K562 (cell line): Measurements from ENCODE around the gene N4BP3.

ENCODE experiments used
- CHD4 ChIP-seq: fragments of 200-600 bp; sonication (generic); IDR thresholded peaks from 3 replicates; pipeline ENCODE4 v1.6.1; 2012; ENCODE audit warnings: low read depth, mild to moderate bottlenecking, mixed read lengths, low read length, inconsistent platforms; ENCODE audit not compliant: insufficient read depth, insufficient replicate concordance, poor library complexity, severe bottlenecking
- SMAD4 ChIP-seq: fragments of 250-450 bp; sonication (Bioruptor Pico); conservative IDR thresholded peaks from 2 replicates; pipeline ENCODE4 v1.8.0; 2021; ENCODE audit warnings: inconsistent platforms, mild to moderate bottlenecking, moderate library complexity
- SP2 ChIP-seq: IDR thresholded peaks from 2 replicates; pipeline ENCODE4 v1.6.1; 2011; ENCODE audit warnings: mild to moderate bottlenecking, low read depth, low read length, moderate library complexity; ENCODE audit not compliant: poor library complexity, severe bottlenecking; ENCODE audit errors: extremely low read depth
- TF ChIP-seq, protein P1 (sequence below), 3 experiments: IDR thresholded peaks in 2 of 3; conservative IDR thresholded peaks in 1 of 3; 2 replicates each; pipeline ENCODE4 v1.5.1; 2011 to 2012; ENCODE audit warnings: low read length in 3 of 3, mild to moderate bottlenecking in 3 of 3, control low read depth in 2 of 3, improper control_type of control experiment in 1 of 3, inconsistent platforms in 1 of 3, low read depth in 1 of 3, mixed read lengths in 1 of 3, moderate library complexity in 1 of 3; ENCODE audit not compliant: insufficient read depth in 2 of 3
- TF ChIP-seq, protein P2 (sequence below): fragments of 450-650 bp; IDR thresholded peaks from 2 replicates; pipeline ENCODE4 v1.6.1; 2016; ENCODE audit warnings: low read depth

DNA sequence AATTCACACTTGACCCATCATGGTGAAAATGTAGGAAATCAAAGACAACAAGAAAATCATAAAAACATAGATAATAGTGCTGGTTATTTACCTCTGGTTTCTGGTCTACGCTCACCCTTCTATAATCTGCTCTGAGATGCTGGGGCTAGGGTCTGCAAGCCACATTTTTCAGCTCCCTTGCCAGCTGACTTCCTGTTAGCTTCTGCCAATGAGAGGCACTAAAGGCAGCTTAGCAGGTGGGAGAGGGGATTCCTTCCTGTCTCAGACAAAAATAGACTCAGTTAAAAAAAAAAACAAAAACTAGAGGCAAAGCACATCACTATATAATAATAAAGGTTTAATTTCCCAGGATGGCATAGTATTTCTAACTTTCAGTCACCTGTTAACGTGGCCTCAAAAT is 20.2 kb upstream of the N4BP3 start:
- TF ChIP-seq, protein P1, sequence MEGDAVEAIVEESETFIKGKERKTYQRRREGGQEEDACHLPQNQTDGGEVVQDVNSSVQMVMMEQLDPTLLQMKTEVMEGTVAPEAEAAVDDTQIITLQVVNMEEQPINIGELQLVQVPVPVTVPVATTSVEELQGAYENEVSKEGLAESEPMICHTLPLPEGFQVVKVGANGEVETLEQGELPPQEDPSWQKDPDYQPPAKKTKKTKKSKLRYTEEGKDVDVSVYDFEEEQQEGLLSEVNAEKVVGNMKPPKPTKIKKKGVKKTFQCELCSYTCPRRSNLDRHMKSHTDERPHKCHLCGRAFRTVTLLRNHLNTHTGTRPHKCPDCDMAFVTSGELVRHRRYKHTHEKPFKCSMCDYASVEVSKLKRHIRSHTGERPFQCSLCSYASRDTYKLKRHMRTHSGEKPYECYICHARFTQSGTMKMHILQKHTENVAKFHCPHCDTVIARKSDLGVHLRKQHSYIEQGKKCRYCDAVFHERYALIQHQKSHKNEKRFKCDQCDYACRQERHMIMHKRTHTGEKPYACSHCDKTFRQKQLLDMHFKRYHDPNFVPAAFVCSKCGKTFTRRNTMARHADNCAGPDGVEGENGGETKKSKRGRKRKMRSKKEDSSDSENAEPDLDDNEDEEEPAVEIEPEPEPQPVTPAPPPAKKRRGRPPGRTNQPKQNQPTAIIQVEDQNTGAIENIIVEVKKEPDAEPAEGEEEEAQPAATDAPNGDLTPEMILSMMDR (IDR thresholded peaks at IDR 0.05 in 2 of 3, conservative IDR thresholded peaks at IDR 0.05 in 1 of 3; ENCODE audit: insufficient read depth in 2 of 3, low read depth in 1 of 3, low read length in 3 of 3), result no peak
- TF ChIP-seq SMAD4 (CRISPR knock-in tag) (no peak), SP2 (no peak), CHD4 (no peak)
- TF ChIP-seq, protein P2, sequence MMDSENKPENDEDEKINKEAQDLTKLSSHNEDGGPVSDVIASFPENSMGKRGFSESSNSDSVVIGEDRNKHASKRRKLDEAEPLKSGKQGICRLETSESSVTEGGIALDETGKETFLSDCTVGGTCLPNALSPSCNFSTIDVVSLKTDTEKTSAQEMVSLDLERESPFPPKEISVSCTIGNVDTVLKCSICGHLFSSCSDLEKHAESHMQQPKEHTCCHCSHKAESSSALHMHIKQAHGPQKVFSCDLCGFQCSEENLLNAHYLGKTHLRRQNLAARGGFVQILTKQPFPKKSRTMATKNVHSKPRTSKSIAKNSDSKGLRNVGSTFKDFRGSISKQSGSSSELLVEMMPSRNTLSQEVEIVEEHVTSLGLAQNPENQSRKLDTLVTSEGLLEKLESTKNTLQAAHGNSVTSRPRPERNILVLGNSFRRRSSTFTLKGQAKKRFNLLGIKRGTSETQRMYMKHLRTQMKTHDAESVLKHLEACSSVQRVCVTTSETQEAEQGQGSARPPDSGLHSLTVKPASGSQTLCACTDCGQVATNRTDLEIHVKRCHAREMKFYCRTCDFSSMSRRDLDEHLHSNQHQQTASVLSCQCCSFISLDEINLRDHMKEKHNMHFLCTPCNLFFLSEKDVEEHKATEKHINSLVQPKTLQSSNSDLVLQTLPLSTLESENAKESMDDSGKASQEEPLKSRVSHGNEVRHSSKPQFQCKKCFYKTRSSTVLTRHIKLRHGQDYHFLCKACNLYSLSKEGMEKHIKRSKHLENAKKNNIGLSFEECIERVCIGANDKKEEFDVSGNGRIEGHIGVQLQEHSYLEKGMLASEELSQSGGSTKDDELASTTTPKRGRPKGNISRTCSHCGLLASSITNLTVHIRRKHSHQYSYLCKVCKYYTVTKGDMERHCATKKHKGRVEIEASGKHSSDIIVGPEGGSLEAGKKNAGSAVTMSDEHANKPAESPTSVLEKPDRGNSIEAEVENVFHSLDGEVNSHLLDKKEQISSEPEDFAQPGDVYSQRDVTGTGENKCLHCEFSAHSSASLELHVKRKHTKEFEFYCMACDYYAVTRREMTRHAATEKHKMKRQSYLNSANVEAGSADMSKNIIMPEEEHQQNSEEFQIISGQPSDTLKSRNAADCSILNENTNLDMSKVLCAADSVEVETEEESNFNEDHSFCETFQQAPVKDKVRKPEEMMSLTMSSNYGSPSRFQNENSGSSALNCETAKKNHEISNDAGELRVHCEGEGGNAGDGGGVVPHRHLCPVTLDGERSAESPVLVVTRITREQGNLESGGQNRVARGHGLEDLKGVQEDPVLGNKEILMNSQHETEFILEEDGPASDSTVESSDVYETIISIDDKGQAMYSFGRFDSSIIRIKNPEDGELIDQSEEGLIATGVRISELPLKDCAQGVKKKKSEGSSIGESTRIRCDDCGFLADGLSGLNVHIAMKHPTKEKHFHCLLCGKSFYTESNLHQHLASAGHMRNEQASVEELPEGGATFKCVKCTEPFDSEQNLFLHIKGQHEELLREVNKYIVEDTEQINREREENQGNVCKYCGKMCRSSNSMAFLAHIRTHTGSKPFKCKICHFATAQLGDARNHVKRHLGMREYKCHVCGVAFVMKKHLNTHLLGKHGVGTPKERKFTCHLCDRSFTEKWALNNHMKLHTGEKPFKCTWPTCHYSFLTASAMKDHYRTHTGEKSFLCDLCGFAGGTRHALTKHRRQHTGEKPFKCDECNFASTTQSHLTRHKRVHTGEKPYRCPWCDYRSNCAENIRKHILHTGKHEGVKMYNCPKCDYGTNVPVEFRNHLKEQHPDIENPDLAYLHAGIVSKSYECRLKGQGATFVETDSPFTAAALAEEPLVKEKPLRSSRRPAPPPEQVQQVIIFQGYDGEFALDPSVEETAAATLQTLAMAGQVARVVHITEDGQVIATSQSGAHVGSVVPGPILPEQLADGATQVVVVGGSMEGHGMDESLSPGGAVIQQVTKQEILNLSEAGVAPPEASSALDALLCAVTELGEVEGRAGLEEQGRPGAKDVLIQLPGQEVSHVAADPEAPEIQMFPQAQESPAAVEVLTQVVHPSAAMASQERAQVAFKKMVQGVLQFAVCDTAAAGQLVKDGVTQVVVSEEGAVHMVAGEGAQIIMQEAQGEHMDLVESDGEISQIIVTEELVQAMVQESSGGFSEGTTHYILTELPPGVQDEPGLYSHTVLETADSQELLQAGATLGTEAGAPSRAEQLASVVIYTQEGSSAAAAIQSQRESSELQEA, result no peak
